Neural crest cell (in vitro differentiated cells): Measurements from ENCODE around the gene COL4A1. TPM values are rescaled to one million over a fixed set of nuclear protein-coding genes. Genes with fewer than 3 reads are reported as not detected.

Source experiments
- DNase-seq: peaks from one replicate; pipeline ENCODE4 v3.0.0; 2021; ENCODE audit warnings: low read depth, mixed read lengths, low spot score
- H3K27ac Mint-ChIP-seq: one replicate; pipeline ENCODE4 v1.8.0; 2021; ENCODE audit warnings: mild to moderate bottlenecking, mixed read lengths; ENCODE audit not compliant: unreplicated experiment
- H3K27me3 Mint-ChIP-seq: 2 replicates; pipeline ENCODE4 v1.8.0; 2021; ENCODE audit warnings: low read depth, mild to moderate bottlenecking, mixed read lengths
- H3K36me3 Mint-ChIP-seq: 2 replicates; pipeline ENCODE4 v1.8.0; 2021; ENCODE audit warnings: low read depth, mild to moderate bottlenecking, mixed read lengths
- H3K4me1 Mint-ChIP-seq: 2 replicates; pipeline ENCODE4 v1.8.0; 2021; ENCODE audit warnings: mixed read lengths
- H3K4me3 Mint-ChIP-seq: one replicate; pipeline ENCODE4 v1.8.0; 2021; ENCODE audit warnings: mild to moderate bottlenecking, mixed read lengths
- H3K9me3 Mint-ChIP-seq: 2 replicates; pipeline ENCODE4 v1.8.0; 2021; ENCODE audit warnings: mixed read lengths
- total RNA-seq: library from RNA; stranded (reverse); gene quantifications from 2 replicates; pipeline ENCODE4 v1.2.1, GENCODE V29; 2021
- TF ChIP-seq, protein P1 (sequence below): fragments of 200-600 bp; sonication (generic); conservative IDR thresholded peaks from 2 replicates; pipeline ENCODE4 v1.5.0; 2021; ENCODE audit warnings: antibody characterized with exemption, mild to moderate bottlenecking

COL4A1 gene
- total RNA-seq, 1 donor from 2014 or later, result 65.5 TPM

DNA sequence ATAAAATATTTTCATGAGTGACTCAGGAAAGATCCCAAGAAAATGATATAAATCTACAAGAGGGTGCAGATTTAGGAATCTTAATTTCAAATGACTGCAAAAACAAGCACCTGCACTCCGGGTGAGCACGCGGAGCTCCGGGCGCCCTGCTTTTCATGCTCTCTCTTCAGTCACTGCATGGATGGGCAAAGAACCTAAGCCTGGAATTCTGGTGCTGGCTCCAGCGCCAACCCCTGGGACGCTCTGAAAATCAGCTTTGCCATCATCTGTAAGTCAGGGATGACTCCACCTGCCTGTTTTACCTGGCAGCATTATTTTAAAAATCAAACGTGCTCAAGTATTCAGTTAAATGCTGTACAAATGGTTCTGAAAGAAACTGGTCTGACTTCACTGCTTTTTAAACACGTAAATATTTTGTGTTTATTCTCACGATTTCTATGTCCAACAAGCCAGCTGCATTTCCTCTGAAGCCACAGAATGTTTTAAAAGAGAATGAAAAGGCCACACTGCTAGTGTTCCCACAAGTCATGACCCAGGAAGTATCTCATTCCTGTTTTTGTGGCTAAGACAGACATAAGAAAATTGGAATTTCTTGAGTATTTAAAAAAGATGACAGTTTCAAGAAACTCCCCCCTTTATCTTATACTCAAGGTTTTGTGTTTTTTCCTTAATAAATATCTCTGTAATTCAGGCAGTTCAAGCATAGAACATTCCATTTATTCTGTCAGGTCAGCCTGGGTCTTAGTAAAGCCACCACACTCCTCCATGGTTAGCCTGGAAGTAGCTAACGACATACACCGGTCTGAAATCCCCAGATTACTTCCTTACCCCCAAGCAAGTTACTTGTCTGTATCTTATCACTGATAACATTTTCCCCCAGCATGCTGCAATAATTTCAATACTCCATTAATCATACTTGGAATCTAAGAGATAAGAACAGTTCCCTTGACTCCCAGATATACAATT lies 81.1 kb downstream of the COL4A1 start:
- Mint-ChIP-seq H3K4me3 (no peak overlapping the region), H3K4me1 (peaks cover 15% of the 10 kb centered on the region), H3K27me3 (no peaks in the 10 kb centered on the region), H3K27ac (no peak overlapping the region), H3K36me3 (no peaks in the 10 kb centered on the region), H3K9me3 (no peaks in the 10 kb centered on the region)
- DNase-seq, result no peak
- TF ChIP-seq, protein P1, sequence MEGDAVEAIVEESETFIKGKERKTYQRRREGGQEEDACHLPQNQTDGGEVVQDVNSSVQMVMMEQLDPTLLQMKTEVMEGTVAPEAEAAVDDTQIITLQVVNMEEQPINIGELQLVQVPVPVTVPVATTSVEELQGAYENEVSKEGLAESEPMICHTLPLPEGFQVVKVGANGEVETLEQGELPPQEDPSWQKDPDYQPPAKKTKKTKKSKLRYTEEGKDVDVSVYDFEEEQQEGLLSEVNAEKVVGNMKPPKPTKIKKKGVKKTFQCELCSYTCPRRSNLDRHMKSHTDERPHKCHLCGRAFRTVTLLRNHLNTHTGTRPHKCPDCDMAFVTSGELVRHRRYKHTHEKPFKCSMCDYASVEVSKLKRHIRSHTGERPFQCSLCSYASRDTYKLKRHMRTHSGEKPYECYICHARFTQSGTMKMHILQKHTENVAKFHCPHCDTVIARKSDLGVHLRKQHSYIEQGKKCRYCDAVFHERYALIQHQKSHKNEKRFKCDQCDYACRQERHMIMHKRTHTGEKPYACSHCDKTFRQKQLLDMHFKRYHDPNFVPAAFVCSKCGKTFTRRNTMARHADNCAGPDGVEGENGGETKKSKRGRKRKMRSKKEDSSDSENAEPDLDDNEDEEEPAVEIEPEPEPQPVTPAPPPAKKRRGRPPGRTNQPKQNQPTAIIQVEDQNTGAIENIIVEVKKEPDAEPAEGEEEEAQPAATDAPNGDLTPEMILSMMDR, result no peak

- Mint-ChIP-seq H3K36me3 (no peaks in the 10 kb centered on the region), H3K4me1 (peaks cover 12% of the 10 kb centered on the region), H3K27me3 (no peaks in the 10 kb centered on the region), H3K27ac (no peak overlapping the region), H3K4me3 (no peak overlapping the region), H3K9me3 (no peaks in the 10 kb centered on the region)
- TF ChIP-seq, protein P1, result no peak
- no peak for DNase-seq
These were observed 82.0 kb downstream of the COL4A1 start for GRCh38 chr13:110225003-110225402.

DNA sequence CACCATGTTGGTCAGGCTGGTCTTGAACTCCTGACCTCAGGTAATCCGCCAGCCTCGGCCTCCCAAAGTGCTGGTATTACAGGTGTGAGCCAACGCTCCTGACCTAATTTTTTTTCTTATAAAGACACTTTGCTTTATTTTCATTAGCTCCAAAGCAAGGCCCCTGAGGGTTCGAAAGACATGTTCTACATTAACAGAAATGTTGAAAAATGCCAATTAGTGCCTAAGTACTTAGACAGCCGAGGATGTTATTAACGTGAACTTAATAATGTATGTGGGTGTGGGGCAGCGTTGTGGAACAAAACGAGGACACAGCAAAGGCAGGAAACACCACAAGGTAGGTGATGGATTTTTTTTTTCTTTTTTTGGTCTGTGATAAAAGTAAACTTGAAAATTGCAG lies 82.4 kb downstream of the COL4A1 start:
- peaks cover 9% of the 10 kb centered on the region for H3K4me1 Mint-ChIP-seq
- TF ChIP-seq, protein P1, result no peak
- H3K9me3 Mint-ChIP-seq, result no peaks in the 10 kb centered on the region
- H3K27me3 Mint-ChIP-seq, result no peaks in the 10 kb centered on the region
- no peak for DNase-seq
- no peaks in the 10 kb centered on the region for H3K36me3 Mint-ChIP-seq
- H3K4me3 Mint-ChIP-seq, result no peak overlapping the region
- no peak overlapping the region for H3K27ac Mint-ChIP-seq

DNA sequence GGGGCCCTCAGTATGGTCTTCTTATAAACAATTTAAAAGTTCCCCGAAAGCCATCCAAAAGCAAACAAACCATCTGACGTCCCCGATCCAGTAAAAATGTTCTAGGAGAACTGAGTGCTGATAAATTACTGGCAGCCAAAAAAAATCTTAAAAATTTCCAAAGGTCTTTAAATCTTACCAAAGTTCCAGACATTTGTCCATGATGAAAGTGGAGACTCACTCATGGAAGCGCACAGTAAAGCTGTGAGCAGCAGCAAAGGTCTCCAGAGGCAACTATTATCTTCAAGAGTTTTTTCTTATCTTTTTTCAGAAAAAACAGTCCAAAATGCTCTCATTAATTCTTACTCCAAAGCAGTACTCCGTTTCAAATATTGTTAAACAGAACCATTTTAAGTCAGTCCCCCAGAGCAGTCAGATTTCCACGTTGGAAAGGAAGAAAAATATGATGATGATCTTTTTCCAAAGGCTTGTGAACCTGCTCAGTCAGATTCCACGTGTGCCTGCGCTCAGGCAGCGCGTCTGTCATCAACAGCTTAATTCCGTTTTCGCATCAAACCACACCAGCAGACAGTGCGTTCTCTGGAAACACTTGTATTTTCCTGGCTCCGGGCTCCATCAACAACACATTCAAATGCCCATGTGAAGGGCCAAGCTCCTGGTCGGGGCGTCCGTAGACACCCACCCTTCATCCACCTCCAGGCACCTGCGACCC lies 85.4 kb downstream of the COL4A1 start:
- H3K27ac Mint-ChIP-seq, result peak overlapping the region; percentile 35
- no peaks in the 10 kb centered on the region for H3K36me3 Mint-ChIP-seq
- no peaks in the 10 kb centered on the region for H3K27me3 Mint-ChIP-seq
- peaks cover 24% of the 10 kb centered on the region for H3K4me1 Mint-ChIP-seq
- TF ChIP-seq, protein P1, result no peak
- H3K4me3 Mint-ChIP-seq, result no peak overlapping the region
- DNase-seq, result no peak
- H3K9me3 Mint-ChIP-seq, result no peaks in the 10 kb centered on the region

DNA sequence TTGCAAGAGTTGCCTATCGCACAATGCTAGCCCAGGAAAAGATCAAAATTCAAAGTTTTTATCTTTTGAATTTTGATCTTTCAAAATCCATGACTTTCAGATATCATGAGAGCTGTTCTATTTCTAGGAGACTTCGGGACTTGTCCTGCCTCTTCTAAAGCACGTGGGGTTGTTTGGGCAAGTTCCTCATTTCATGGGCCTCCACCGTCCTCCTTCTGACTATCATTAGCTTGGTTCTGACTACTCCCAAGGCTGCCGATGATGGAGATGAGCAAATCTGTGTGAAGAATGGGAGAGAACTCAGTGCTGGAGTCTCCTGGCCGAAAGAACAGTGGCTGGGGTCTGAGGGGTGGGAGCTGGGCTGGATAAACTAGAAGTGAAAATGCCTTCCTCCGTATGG lies 86.5 kb downstream of the COL4A1 start:
- Mint-ChIP-seq H3K4me3 (no peak overlapping the region), H3K36me3 (no peaks in the 10 kb centered on the region), H3K9me3 (no peaks in the 10 kb centered on the region), H3K27me3 (no peaks in the 10 kb centered on the region), H3K4me1 (peaks cover 26% of the 10 kb centered on the region), H3K27ac (no peak overlapping the region)
- TF ChIP-seq, protein P1, result no peak
- no peak for DNase-seq
